HEK293T (cell line): Measurements from ENCODE around the gene BFSP2.

Experiments used
- FOXM1 ChIP-seq: fragments of 450-650 bp; IDR thresholded peaks from 2 replicates; pipeline ENCODE4 v1.6.1; 2017; ENCODE audit warnings: mild to moderate bottlenecking, borderline replicate concordance
- HDGF ChIP-seq: fragments of 450-650 bp; IDR thresholded peaks from 2 replicates; pipeline ENCODE4 v1.6.1; 2017; ENCODE audit warnings: antibody characterized with exemption, borderline replicate concordance
- L3MBTL2 ChIP-seq: fragments of 450-650 bp; conservative IDR thresholded peaks from 2 replicates; pipeline ENCODE4 v1.6.1; 2016; ENCODE audit warnings: mild to moderate bottlenecking
- LEF1 ChIP-seq: fragments of 450-650 bp; IDR thresholded peaks from 2 replicates; pipeline ENCODE4 v1.6.1; 2017; ENCODE audit warnings: mild to moderate bottlenecking, borderline replicate concordance
- NFRKB ChIP-seq: fragments of 450-650 bp; IDR thresholded peaks from 2 replicates; pipeline ENCODE4 v1.6.1; 2016; ENCODE audit warnings: mild to moderate bottlenecking, moderate library complexity
- SP1 ChIP-seq: fragments of 450-650 bp; IDR thresholded peaks from 2 replicates; pipeline ENCODE4 v1.6.1; 2017
- ZNF384 ChIP-seq: fragments of 450-650 bp; IDR thresholded peaks from 2 replicates; pipeline ENCODE4 v1.6.1; 2016
- TF ChIP-seq, protein P1 (sequence below): fragments of 450-650 bp; IDR thresholded peaks from 2 replicates; pipeline ENCODE4 v1.6.1; 2016

DNA sequence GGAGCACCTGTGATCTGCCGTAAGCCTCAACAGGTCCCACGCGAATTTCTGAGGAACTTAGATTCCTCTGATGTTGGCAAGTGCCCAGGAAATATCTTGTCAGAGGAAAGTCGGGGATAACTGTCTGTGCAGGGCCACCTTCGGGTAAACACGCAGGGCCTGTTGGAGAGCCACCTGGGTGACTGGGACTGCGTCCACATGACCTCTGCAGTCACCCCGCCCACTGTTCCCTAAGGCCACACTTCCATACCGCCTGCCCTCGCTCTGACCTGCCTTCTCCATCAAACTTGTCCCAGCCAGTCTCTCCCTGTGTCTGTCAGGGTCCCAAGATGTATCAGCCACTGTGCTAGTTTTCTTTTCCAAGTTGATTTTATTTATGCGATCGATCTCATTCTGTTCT, 28.7 kb downstream of the BFSP2 start:
- TF ChIP-seq SP1 = no peak
- TF ChIP-seq FOXM1 = no peak
- TF ChIP-seq, protein P1, sequence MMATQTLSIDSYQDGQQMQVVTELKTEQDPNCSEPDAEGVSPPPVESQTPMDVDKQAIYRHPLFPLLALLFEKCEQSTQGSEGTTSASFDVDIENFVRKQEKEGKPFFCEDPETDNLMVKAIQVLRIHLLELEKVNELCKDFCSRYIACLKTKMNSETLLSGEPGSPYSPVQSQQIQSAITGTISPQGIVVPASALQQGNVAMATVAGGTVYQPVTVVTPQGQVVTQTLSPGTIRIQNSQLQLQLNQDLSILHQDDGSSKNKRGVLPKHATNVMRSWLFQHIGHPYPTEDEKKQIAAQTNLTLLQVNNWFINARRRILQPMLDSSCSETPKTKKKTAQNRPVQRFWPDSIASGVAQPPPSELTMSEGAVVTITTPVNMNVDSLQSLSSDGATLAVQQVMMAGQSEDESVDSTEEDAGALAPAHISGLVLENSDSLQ = no peak
- no peak for TF ChIP-seq LEF1
- TF ChIP-seq NFRKB = no peak
- TF ChIP-seq ZNF384 = no peak
- no peak for TF ChIP-seq HDGF
- TF ChIP-seq L3MBTL2 = no peak
